ENCODE results near the gene KRT20.

Gene KRT20

DNA sequence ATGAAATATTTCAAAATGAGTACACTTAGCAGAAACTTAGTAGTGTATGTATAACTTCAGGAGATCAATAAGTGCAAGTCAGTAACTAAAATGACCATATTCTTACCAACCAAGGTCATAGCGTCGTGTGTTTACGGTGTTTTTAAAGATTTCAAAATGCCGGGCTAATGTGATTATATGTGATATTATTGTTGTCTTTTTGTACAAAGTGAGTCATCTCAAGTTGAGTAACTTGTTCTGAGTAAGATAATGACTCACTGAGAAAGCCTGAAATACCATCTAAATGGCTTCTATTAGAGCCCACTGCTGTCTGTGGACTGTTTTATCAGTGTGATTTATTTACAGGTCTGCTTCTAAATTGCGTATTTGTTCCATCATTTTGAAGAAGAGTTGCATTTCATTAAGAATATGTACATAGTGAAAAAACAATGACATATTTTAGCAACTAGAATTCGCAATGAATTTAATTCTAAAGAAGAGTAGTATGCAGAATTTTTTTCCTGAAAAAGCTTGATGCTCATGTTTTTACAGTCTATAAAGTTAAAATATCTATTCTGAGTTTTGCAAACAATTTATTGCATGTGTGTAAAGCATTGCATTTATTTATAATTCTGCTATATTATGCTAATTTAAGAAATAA lies 30.7 kb downstream of the KRT20 start:
- H3K4me3 ChIP-seq (ENCODE audit: low read length): no peak overlapping the region
- peak; percentile 89 for DNase-seq (ENCODE audit: low read depth)
- TF ChIP-seq, protein P1, sequence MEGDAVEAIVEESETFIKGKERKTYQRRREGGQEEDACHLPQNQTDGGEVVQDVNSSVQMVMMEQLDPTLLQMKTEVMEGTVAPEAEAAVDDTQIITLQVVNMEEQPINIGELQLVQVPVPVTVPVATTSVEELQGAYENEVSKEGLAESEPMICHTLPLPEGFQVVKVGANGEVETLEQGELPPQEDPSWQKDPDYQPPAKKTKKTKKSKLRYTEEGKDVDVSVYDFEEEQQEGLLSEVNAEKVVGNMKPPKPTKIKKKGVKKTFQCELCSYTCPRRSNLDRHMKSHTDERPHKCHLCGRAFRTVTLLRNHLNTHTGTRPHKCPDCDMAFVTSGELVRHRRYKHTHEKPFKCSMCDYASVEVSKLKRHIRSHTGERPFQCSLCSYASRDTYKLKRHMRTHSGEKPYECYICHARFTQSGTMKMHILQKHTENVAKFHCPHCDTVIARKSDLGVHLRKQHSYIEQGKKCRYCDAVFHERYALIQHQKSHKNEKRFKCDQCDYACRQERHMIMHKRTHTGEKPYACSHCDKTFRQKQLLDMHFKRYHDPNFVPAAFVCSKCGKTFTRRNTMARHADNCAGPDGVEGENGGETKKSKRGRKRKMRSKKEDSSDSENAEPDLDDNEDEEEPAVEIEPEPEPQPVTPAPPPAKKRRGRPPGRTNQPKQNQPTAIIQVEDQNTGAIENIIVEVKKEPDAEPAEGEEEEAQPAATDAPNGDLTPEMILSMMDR (conservative IDR thresholded peaks at IDR 0.05; ENCODE audit: low read length): no peak

DNA sequence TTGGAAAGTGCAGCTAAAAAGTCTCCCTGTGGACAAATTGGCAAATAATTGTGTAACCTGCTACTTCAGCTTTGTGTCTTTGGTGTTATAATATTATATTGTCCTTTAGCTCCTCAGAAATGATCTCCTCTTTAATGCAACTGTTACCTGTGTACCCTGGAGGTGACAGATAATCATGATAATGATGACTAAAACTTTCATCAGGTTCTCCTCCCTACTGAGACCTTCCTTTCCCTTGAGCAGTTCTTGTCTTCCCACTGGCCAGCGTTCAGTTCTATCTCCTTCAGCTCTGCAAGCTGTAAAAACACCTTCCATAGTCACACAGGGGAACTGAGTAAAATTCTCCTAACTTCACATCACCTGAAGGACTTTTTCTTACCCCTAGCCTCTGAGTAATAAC lies 32.7 kb downstream of the KRT20 start:
- no peak overlapping the region for H3K4me3 ChIP-seq (ENCODE audit: low read length)
- TF ChIP-seq, protein P1 (conservative IDR thresholded peaks at IDR 0.05; ENCODE audit: low read length): no peak
- DNase-seq (ENCODE audit: low read depth): no peak

DNA sequence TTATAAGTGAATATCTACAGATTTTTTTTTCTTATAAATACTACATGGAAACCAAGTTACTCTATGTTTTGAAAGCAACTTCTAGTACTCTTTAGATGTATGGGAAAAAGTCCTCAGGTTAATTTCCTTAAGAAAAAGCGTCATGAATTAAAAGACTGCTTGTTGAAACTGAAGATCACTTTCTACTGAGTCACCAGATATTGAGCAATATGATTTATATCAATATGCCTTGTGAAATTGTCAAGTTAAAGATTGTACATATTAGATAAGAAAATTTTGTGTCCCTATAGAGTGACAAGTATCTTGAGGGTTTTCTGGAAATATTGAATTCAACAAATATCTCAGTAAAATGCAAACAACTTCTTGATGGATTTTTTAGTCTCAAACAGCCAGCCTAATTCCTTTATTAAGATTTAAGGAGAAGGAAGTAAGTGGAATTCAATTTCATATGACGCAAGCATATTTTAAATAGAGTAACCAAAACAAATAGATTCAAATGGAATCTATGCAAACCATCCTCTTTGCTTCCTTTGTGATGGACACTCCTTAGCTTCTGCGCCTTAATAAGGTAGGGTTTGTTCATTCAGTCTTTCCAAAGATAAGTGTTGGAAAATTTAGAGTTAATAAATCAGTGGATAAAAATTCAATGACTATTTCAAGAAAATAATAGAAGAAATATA lies 34.6 kb downstream of the KRT20 start:
- TF ChIP-seq, protein P1 (conservative IDR thresholded peaks at IDR 0.05; ENCODE audit: low read length): no peak
- H3K4me3 ChIP-seq (ENCODE audit: low read length): no peak overlapping the region
- no peak for DNase-seq (ENCODE audit: low read depth)

DNA sequence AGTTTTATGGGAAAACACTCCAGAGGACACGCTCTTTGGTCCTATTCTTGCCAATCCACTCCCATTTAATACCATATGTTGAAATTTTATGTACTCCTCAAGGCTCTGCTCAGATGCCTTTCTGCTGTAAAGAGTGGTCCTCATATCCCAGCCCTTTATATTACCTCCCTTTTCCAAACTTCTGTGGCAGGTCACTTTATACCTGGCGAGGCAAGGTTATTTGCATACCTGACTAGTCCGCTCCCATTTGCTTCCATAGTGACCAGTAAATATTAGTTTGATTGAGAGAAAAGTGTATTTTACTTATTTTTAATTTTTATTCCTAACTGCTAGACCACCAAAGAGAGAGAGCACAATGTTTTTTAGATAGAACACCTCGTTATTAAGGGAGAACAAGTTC lies 35.3 kb downstream of the KRT20 start:
- no peak for DNase-seq (ENCODE audit: low read depth)
- TF ChIP-seq, protein P1 (conservative IDR thresholded peaks at IDR 0.05; ENCODE audit: low read length): no peak
- H3K4me3 ChIP-seq (ENCODE audit: low read length): no peak overlapping the region

DNA sequence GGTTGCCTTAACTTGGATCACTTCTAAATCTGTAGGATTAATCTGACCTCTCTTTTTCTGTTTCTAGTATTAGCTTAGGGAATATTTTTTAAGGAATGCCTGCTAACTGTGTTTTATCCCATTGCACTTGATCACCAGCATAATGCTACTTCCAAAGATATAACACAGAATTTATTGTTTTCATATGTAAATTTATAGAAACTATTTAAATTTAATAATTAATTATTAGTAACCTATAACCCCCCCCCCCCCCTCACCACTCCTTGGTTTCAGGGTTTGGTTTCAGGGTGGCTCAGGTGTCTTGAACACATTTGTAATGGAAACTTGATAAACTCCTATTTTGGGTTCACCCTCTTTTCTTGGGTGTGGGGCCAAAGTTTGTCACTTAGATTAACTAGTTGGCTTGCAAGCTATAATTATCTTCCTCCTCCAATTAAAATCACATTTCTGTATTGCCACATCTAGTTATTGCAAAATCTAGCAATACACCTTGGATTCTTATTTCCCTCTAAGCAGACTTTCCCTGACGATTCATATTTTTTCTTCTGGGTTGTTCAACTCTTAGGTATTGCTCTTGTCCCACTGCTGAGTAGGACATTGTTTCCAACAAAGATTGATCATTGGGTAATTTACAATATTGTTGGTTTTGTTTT lies 36.3 kb downstream of the KRT20 start:
- TF ChIP-seq, protein P1 (conservative IDR thresholded peaks at IDR 0.05; ENCODE audit: low read length): no peak
- H3K4me3 ChIP-seq (ENCODE audit: low read length): no peak overlapping the region
- no peak for DNase-seq (ENCODE audit: low read depth)

DNA sequence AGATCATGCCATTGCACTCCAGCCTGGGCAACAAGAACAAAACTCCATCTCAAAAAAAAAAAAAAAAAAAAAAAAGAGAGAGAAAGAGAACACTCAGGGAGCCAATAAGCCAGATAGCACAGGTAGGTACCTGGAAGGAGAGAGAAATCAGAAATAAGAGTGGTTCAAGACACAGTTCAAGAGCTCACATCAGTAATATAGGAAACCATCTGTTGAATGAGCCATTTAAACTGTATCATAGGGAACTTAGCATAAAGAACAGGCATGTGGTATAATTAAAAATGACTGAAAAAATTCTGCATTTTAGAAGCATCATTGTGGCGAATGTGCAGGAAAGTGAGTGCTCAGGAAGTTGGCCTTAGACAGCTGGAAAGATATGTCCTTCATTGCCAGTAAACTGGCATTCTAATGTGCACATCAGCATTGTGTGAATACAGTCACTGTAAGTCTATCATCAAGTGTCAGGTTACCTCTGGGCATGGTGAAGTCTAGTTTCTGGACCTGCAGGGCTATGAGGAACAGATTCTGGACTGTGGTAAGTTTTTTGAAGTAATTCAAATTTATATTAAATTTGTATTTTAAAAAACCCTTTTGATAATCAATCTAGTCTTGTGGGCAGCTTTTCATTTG lies 38.4 kb downstream of the KRT20 start:
- DNase-seq (ENCODE audit: low read depth): no peak
- TF ChIP-seq, protein P1 (conservative IDR thresholded peaks at IDR 0.05; ENCODE audit: low read length): no peak
- no peak overlapping the region for H3K4me3 ChIP-seq (ENCODE audit: low read length)

Measured in AG10803 (cell line).